SK-N-SH treated with all-trans-retinoic acid at 6 μM for 48 hours (cell line): ENCODE data around the gene FHOD3.

Experiments
- ATAC-seq: fragments of 200-7000 bp; cut with Tn5 transposase; 3 replicates; pipeline ENCODE4 v1.9.1; 2020; ENCODE audit warnings: mild to moderate bottlenecking, moderate library complexity
- ARNTL ChIP-seq: fragments of 450-650 bp; formaldehyde crosslinking; IDR thresholded peaks from 2 replicates; pipeline ENCODE4 v1.5.0; 2020; ENCODE audit warnings: low read depth, mild to moderate bottlenecking, moderate library complexity, borderline replicate concordance
- BACH2 ChIP-seq: fragments of 250-450 bp; sonication (Bioruptor Pico); IDR thresholded peaks from 2 replicates; pipeline ENCODE4 v1.9.0; 2021; ENCODE audit warnings: mild to moderate bottlenecking, borderline replicate concordance
- CREB5 ChIP-seq: fragments of 250-450 bp; sonication (Bioruptor Pico); IDR thresholded peaks from 2 replicates; pipeline ENCODE4 v1.5.1; 2020; ENCODE audit warnings: low read depth, mild to moderate bottlenecking, moderate library complexity
- CSDC2 ChIP-seq: fragments of 250-450 bp; sonication (Bioruptor Pico); IDR thresholded peaks from 2 replicates; pipeline ENCODE4 v1.5.0; 2020; ENCODE audit warnings: mild to moderate bottlenecking, moderate library complexity
- CSRNP3 ChIP-seq: fragments of 250-450 bp; sonication (Bioruptor Pico); IDR thresholded peaks from 2 replicates; pipeline ENCODE4 v1.5.1; 2021; ENCODE audit warnings: mild to moderate bottlenecking, moderate library complexity
- ESRRG ChIP-seq: fragments of 250-450 bp; sonication (Bioruptor Pico); IDR thresholded peaks from 2 replicates; pipeline ENCODE4 v1.6.1; 2021; ENCODE audit warnings: mild to moderate bottlenecking
- GLIS3 ChIP-seq: fragments of 250-450 bp; sonication (Bioruptor Pico); IDR thresholded peaks from 2 replicates; pipeline ENCODE4 v1.5.0; 2020; ENCODE audit warnings: mild to moderate bottlenecking, moderate library complexity
- ISL1 ChIP-seq: fragments of 250-450 bp; sonication (Bioruptor Pico); IDR thresholded peaks from 2 replicates; pipeline ENCODE4 v2.1.2; 2022; ENCODE audit warnings: mild to moderate bottlenecking, moderate library complexity
- OSR1 ChIP-seq: fragments of 250-450 bp; sonication (Bioruptor Pico); IDR thresholded peaks from 2 replicates; pipeline ENCODE4 v1.8.0; 2022; ENCODE audit warnings: moderate library complexity, mild to moderate bottlenecking, inconsistent platforms
- PATZ1 ChIP-seq: fragments of 250-450 bp; sonication (Bioruptor Pico); IDR thresholded peaks from 2 replicates; pipeline ENCODE4 v1.8.0; 2020; ENCODE audit warnings: mild to moderate bottlenecking, moderate library complexity, borderline replicate concordance
- POU6F1 ChIP-seq: fragments of 250-450 bp; sonication (Bioruptor Pico); IDR thresholded peaks from 2 replicates; pipeline ENCODE4 v1.8.0; 2021; ENCODE audit warnings: low read depth, mild to moderate bottlenecking, moderate library complexity, borderline replicate concordance
- PPARA ChIP-seq: fragments of 250-450 bp; sonication (Bioruptor Pico); IDR thresholded peaks from 2 replicates; pipeline ENCODE4 v1.5.0; 2020; ENCODE audit warnings: mild to moderate bottlenecking, borderline replicate concordance
- SNAI2 ChIP-seq: fragments of 250-450 bp; sonication (Bioruptor Pico); IDR thresholded peaks from 2 replicates; pipeline ENCODE4 v1.5.0; 2020; ENCODE audit warnings: mild to moderate bottlenecking, moderate library complexity
- TCF4 ChIP-seq: fragments of 250-450 bp; sonication (Bioruptor Pico); IDR thresholded peaks from 2 replicates; pipeline ENCODE4 v1.8.0; 2021; ENCODE audit warnings: mild to moderate bottlenecking, moderate library complexity, borderline replicate concordance
- ZFP3 ChIP-seq: fragments of 250-450 bp; sonication (Bioruptor Pico); IDR thresholded peaks from 2 replicates; pipeline ENCODE4 v1.5.0; 2020; ENCODE audit warnings: mild to moderate bottlenecking, moderate library complexity
- ZFP30 ChIP-seq: fragments of 450-650 bp; formaldehyde crosslinking; IDR thresholded peaks from 2 replicates; pipeline ENCODE4 v1.5.0; 2022; ENCODE audit warnings: mild to moderate bottlenecking, moderate library complexity
- ZNF565 ChIP-seq: fragments of 450-650 bp; formaldehyde crosslinking; conservative IDR thresholded peaks from 2 replicates; pipeline ENCODE4 v1.5.0; 2020; ENCODE audit warnings: low read depth, mild to moderate bottlenecking, moderate library complexity
- ZNF70 ChIP-seq: fragments of 450-650 bp; formaldehyde crosslinking; IDR thresholded peaks from 2 replicates; pipeline ENCODE4 v1.5.0; 2020; ENCODE audit warnings: mild to moderate bottlenecking, moderate library complexity
- ZNF8 ChIP-seq: fragments of 450-650 bp; formaldehyde crosslinking; IDR thresholded peaks from 2 replicates; pipeline ENCODE4 v1.5.0; 2020; ENCODE audit warnings: mild to moderate bottlenecking, moderate library complexity

FHOD3 gene

GRCh38 chr18:36819621-36820020, 522.1 kb downstream of the FHOD3 start:
- TF ChIP-seq ZNF70 (no peak), ZFP3 (no peak), BACH2 (CRISPR knock-in tag) (no peak), PATZ1 (CRISPR knock-in tag) (no peak), ESRRG (CRISPR knock-in tag) (no peak), ISL1 (CRISPR knock-in tag) (no peak), POU6F1 (no peak), ZNF565 (CRISPR knock-in tag) (no peak), CSRNP3 (CRISPR knock-in tag) (no peak), GLIS3 (CRISPR knock-in tag) (no peak), ZFP30 (CRISPR knock-in tag) (no peak), CREB5 (CRISPR knock-in tag) (no peak), TCF4 (CRISPR knock-in tag) (no peak)
- TF ChIP-seq, all 23 proteins: peak for 0
- ATAC-seq = no peak

GRCh38 chr18:36821681-36822080, 524.2 kb downstream of the FHOD3 start:
- no peak for ATAC-seq
- TF ChIP-seq POU6F1 = no peak

- TF ChIP-seq ZFP30 (CRISPR knock-in tag) (no peak), ZNF565 (CRISPR knock-in tag) (no peak), ARNTL (CRISPR knock-in tag) (no peak), POU6F1 (no peak), TCF4 (CRISPR knock-in tag) (no peak), ZNF8 (no peak), ISL1 (CRISPR knock-in tag) (no peak), PPARA (CRISPR knock-in tag) (no peak), CSDC2 (no peak), OSR1 (CRISPR knock-in tag) (no peak), CSRNP3 (CRISPR knock-in tag) (no peak), SNAI2 (no peak), ZFP3 (no peak)
- TF ChIP-seq, all 23 proteins: peak for 0
- no peak for ATAC-seq
These were observed 528.0 kb downstream of the FHOD3 start for GRCh38 chr18:36825526-36825925.
